HG03025 (cell line): ENCODE results near the gene CCNI2.

Source experiments
- ATAC-seq: cut with Tn5 transposase; IDR thresholded peaks from one replicate; pipeline ENCODE4 v1.9.1; 2021; ENCODE audit warnings: mild to moderate bottlenecking, moderate library complexity; ENCODE audit not compliant: unreplicated experiment, low FRiP score

Gene CCNI2

DNA sequence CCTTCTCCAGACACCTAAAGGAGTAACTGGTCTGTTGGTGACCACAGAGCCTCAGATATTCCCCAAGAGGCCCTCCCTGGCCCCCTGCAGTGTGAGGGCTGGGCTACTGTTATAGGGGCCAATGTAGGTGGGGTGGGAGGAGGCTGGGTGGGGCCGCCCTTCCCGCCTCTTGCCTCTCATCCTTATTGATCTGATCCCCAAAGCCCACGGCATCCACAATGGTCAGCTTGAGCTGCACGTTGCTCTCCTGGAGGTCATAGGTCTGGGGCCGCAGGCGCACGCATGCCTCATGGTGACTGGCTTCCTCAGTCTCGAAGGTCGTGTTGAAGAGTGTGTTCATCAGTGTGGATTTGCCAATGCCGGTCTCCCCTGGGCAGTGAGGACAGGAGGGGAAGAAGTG, 16.8 kb downstream of the CCNI2 start:
- ATAC-seq, result no peak

DNA sequence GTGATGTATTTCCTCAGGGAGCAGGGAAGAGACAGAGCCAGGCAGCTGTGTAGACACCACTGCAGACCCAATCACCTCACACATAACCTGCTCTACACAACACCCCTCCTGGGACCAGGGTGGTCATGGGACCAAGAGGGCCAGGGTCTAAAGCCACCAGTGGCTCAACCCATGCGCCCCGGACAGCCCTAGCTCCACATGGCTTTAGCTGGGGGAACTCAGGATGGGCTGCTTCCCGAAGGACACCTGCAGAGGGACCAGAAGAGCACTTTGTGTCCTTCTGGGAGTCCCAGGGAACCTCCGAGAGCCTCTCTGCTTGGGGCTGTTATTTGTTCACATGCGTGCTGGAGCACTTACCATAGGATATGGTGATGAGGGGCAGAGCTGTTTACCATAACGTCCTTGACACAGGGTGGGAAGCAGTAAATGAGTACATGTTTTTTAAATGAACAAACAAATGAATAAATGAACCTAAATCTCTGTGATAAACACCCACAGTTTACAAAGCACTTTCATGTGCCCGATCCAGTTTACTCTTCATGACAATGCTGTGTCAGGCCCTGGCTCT, 17.5 kb downstream of the CCNI2 start:
- no peak for ATAC-seq

DNA sequence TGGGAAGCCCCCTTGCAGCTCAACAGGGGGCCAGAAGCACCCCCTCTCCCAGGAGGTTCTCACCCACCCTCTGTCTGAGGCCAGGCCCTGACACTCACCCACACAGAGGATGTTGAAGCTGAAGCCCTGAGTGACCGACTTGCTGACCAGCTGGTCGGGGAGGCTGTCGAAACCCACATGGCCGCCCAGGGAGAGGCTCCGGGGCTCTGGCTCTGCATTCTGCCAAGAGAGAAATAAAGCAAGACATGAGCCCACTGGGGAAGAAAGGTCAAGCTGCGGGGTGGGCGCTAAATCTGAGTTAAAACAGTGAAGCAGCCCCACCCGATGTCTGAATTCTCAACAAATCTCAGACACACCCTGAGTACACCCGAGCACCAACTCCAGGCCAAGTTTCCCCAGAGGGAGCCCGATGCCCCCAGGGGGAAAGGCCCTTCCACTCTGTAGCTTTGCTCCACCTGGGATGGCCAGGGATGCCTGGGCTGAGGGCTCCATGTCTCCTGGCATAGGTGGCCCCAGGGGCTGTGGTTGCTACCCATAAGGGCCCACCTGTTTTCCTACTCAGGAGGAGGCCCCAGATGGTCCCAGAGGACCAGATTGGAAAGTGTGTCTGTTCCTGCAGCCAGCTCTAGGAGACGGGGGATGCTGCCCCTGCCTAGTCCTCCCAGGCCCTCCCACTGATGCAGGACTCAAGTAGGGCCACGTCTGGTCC, 18.2 kb downstream of the CCNI2 start:
- no peak for ATAC-seq

DNA sequence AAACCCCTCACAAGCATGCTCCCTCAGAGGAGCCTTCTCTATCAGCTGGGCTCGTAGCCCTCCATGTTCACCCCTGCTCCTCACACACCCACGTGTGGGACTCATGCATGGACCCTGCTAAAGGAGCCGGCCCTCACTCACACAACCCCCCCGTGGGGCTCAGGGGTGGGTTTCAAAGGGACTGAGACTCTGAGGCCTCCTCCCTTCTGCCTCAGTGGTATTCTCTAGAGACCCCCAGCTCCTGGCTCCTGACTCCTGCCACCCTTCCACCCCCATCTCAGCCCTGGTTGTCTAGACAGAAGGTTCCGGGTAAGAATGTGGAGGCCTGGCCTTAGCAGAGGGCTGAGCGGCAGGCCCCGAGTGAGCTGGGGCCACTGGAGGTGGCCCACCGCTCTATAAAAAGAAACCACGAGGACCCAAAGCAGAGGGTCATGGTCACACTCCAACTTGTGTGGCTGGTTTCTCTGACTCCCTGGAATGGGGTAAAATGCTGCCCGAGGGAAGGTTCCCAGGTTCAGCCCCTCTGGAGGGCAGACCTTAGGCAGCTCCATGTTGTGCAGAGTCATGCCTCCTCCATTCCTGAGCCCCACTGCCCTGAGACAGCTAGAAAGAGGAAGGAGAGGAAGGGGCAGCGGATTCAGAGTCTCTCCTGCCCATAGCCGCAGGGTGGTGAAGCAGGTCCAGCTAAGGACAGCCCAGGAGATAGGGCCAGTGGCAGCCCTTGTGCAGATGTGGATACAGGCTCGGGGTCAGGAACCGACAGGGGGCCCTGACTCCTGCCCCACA, 19.0 kb downstream of the CCNI2 start:
- no peak for ATAC-seq

DNA sequence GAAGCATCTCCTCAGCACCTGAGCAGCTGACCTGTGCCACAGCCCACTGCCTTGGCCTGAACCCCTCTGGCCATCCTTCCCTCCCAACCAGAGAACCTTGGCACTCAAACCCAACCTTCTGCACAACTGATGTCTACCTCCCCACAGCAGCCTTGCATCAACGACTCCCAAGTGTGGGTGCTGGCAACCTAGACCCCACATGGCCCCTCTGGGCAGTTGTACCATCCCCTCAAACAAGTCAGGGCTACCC, 19.5 kb downstream of the CCNI2 start:
- no peak for ATAC-seq

DNA sequence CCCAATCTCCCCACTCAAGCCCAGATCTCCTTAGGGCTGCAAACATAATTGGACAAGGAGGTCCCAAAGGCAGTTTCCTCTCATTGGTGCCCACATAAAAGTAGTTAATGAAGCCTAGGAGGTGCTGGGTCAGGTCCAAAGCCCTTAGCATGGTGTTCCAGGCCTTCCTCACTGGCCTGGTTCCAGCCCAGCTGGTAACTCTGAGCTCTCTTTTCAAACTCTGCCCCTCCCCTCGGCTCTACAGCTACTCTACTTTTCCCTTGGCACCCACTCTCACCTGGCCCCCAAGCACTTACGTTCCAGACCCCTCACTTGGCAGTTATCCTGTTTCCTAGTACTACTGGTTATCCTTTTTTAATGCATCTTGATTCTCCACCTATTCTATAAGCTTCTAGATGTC, 19.9 kb downstream of the CCNI2 start:
- ATAC-seq, result no peak

DNA sequence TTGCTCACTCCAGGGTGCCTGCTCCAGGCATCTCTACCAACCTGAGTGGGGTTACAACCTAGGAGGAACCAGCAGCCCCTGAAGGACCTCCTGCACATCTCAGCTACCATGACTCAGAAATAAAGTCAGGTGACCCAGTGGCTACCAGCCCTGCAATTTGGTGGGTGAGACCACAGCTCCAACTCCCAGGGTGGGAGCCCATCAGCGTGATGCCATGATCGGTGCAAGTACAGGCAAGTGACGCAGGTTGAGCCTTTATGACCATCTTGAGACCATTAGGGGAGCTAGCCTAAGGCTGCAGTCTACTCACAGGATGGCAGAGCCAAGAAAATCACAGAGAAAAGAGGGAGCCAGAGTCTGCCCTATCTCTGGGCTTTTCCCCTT, 21.3 kb downstream of the CCNI2 start:
- ATAC-seq, result no peak

DNA sequence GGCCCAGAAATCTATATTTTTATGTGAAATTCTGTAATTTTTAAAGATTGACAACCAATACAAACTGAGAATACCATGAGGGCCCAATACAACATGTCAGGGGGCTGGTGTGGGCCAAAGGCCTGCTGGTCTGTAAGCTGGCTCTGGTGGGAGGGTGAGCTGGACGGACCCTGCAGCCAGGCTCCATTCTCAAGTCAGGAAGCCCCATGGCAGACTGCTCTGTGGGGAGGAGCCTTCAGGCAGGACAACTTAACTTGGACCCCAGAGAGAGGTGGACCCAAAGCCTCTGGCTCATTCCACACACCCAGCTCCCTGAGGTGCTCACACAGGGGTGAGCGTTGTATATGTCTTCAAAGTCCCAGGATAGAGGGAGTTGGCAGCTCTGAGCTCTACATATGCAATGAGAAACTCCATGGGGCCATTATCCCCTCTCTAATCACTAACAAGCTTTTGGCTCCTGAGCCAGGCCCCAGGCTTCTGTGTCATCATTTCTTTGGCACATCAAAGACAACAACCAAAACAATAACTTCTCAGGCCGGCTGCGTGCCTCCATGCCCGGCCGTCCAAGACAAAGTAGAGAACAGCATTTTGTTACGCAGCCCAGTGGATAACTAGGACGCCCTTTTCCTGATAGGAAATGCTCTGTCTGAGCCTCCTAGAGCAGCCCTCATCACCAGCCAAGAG, 23.4 kb downstream of the CCNI2 start:
- ATAC-seq, result no peak

DNA sequence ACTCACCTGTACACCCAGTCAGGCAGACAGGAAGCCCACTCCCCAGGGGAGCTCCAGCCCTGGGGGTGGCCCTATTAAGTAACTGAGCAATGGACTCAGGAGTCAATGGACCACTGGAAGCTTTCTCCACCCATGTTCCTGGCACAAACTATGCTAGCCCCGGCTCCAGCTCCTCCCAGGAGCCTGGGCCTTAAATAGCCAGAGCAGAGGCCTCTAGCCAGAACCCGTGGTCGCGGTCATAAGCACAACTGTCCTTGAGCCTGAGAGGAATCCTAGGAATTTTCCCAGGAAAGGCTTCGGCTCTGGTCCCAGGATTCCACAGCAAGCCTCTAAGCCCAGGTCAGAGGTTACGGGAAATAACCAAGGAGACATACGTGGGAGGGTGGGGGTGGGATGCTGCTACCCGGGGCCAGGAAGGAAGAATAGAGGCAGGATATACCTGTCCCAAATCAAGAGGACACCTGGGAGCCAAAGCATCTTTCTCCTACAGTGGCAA, 24.3 kb downstream of the CCNI2 start:
- ATAC-seq, result no peak

DNA sequence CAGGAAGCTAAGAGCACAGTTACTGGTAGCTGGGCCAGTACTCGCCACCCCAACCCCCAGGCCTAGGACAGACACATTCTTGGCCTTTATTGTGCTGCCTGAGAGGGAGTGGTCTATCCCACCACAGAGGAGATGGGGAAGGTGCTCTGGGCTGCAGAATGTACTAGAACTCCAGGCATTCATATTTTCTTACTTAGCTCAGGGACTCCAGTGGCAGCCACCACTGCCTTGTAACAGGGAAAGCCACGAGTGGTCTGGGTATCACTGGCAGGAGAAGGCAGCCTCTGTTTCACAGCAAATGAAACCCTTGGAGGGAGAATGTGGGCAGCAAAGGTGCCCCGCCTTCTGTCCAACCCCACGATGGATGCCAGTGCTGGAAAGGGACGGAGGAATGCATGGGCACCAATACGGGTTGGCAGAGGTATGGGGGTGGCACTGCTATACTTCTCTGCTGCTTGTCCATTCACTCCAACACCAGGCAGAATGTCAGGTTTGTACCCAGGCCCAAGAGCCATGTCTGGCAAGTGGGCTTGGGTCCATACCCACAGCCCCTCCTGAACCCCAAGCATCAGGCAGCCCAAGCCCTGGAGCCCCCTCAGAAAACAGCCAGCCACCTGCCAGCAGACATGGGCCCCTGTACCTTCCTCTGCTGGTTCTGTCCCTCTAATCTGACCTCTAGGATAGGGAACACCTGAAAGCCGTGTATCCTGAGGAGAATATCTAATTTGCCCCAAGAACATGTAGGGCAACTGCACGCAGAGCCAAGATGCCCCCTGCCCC, 25.3 kb downstream of the CCNI2 start:
- ATAC-seq, result no peak

DNA sequence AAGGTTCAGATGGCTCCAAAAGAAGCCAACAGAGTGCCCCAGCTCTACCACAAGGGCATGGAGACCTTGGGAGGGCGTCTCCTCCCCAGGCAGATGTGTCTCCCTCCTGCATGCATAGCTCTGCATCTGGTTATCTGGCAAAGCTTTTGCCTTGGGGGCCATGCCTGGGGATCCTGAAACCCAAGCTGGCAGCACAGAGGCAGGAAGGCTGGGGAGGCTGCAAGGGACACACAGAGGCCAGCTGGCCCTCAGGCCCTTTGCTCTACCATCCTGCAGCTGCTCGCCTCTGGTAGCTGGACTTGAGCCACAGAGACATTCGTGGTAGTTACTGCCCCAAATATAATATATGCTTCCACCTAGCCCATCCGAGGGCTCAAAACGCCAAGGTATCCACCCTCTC, 25.9 kb downstream of the CCNI2 start:
- no peak for ATAC-seq

DNA sequence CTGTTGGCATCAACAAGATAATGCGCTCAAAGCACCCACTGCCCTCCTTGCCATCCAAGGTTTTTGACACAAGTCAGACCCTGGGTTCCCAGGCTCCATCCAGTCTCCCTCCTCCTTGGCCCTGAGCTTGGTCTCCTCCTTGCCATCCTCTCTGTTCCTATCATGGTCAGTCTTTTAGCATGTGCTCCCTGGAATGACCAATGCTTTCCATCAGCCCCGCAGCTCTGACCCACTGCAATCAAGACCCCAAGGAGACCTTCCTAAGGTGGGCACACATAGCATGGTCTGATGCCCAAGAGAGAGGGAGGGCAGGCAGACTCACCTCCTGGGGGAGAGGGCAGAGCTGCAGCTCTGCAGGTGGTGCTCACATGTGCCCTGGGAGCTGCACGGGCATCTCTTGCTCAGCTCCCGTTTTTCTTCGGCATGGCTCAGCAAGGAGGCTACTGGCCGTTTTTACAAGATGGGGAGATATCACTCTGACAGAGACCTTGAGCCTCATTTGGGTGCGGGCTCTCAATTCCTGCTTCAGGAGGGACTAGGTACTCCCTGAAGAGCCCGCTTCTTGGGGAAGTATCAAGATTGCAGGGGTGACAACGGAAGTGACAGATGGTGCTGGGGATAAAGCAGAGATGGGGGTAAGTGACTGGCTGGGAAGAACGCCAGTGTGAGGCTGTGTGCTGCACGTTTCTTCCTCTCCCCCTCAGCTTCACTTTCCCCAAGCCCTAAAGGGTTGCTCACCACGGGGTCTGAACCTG, 26.6 kb downstream of the CCNI2 start:
- no peak for ATAC-seq

DNA sequence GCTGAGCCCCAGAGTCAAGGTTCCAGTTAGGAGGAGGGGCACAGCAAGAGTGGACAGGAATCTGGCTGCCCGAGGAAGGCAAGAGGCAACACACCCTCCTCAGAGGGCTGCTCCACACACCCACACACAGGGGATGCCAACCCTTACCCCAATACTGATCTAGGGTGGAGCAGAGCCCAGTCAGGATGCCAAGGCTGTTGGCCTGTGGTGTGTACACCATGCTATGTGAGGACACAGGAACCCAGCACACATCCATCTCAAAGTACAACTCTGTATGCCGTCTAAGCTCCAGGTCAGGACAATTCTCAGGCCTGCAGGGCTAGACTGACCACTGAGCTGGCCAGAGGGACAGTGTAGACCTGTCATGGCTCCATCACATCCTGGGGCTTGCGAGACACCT, 27.2 kb downstream of the CCNI2 start:
- ATAC-seq, result no peak

DNA sequence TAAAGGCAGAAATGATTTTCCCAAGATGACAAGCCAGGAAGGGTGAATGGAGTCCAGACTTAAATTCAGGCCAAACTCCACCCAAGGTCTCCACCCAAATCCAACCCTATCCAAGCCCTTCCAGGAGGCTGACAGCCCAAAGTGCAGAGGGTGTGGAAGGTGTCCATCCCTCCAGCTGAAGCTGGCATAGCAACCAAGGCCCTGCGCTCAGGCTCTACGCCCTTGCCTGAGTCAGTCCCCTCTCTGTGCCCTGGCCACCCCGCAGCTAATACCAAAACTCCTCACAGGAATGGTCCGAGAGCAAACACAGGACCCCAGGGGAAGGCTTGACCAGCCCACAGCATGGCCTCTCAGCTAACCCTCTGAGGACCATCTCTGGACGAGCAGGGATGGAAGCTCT, 27.7 kb downstream of the CCNI2 start:
- no peak for ATAC-seq

DNA sequence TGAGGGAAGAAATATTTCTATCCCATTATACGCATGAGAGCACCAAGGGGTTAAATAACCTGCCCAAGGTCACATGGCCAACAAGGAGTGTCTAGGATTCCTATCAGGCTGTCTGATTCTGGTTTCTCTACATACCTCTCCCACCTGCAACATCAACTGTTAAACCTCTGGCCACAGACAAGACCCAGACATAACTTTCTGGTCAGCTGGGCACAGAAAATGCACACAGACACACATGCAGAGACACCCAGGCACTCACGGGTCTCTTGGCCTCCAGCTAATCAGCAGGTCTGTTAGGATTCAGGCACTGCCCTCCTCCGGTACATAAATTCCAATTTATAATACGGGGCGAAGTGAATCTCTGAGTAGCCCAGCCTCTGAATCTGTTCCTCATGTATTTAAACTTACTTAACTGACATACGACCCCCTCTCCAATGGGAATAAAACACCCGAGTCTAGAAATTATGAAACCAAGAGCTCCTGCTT, 28.3 kb downstream of the CCNI2 start:
- ATAC-seq, result no peak

DNA sequence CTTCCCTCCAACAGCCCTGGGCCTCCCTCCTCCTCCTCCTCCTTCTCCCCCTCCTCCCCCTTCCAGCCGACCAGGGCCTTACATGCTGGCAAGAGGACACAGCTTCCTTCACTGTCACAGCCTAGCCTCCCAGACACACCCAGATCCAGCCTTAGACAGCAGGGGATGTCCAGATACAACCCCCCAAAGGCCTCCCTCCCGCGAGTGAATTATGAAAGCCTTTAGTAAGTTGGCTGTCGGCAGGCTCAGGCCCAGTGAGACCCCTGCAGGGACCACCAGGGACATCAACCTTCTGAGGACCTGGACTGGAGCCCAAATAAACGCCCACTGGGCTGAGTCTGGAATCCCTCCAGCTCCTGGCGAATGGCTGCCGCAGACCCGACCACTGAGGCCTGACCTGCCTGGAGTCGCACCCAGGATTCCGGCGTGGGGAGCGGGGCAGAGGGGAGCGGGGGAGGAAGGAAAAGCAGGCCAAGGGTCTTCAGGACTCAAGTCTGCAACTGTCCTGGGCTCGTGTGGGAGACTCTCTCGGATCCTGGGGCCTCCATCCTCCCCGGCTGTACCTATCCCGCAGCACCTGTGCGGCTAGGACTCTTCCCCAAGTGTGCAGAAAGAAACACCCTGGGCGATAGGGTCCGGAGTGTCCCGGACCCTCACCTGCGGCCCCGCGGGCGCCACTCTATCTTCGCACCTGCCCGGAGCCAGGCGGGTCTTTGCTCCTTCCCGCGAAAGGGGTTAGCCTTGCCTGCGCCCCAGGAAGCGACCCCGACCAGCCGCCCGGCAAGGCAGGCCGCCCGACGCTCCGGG, 29.1 kb downstream of the CCNI2 start:
- peak; percentile 22 for ATAC-seq

DNA sequence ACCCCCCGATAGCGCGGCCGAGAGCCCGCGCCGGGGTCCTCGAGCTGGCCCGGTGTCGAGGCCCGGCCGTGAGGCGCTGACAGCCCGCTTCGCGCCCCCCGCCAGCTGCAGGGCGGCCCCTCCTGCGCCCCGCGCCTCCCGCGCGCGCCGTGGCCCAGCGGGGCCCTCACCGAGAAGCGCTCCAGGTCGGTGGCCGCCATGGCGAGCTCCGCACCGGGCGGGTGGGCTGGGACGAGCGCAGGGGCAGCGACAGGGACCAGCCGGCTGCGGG, 29.6 kb downstream of the CCNI2 start:
- ATAC-seq, result no peak

DNA sequence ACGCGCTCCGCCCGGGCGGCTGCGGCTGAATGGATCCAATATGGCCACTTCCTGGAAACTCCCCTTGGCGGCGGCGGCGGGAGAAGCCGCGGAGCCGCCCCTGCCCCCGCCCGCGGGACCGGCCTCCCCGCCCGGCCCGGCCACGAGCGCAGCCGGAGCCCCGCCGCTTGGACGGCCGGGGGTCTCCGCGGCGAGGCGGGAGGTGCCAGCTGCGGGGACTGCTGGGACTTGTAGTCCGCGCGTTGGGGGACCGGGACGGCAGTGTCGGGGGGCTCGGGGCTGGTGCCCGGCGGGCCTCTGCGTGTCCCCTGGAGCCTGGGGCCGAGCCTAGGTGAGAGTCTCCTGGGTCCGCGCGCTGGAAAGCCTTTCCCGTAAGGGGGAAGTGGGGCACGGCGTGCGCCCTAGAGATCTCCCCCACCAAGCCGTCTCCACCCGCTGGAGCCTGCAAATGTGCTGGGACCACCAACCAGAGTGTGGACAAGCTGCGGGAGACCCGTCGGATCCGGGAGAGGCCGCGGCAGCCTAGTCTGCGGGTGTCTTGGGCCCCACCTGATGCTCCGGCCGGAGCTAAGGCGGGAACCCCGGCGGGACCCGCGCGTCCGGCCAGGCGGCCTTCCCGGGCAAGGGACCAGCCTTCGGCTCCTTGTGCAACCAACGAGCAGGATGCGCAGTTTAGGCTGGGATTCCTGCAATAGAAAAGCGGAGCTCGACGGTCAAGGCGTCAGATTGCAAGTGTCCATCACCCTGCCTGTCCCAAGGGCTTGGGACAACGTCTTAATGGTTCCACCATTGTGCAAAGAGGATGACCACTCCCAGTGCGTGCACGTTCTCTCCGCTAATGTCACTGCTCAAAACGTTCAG, 30.2 kb downstream of the CCNI2 start, which contains the start of gene SEPTIN8:
Gene SEPTIN8 (minus strand): TSS at position 31 of the 861 bp plus-strand sequence. CDS start 102 bp downstream, outside the sequence.
- ATAC-seq, result peak; percentile 54
